Stromal cell of bone marrow (primary cell): ENCODE measurements around the gene C2orf49.

ENCODE experiments used
- DNase-seq: peaks from one replicate; pipeline ENCODE4 v3.0.0-alpha.2; 2012; ENCODE audit warnings: low read depth

The C2orf49 gene

GRCh38 chr2:105362862-105363591, 25.7 kb downstream of the C2orf49 start:
- no peak for DNase-seq

- DNase-seq = no peak
These were observed 27.2 kb downstream of the C2orf49 start for GRCh38 chr2:105364436-105365139.

GRCh38 chr2:105365206-105365605, 27.9 kb downstream of the C2orf49 start:
- no peak for DNase-seq

GRCh38 chr2:105368759-105369408, 31.5 kb downstream of the C2orf49 start:
- DNase-seq = no peak

GRCh38 chr2:105369777-105370690, 32.7 kb downstream of the C2orf49 start:
- peak; percentile 66 for DNase-seq

GRCh38 chr2:105371156-105371555, 33.8 kb downstream of the C2orf49 start:
- no peak for DNase-seq

- no peak for DNase-seq
These were observed 34.5 kb downstream of the C2orf49 start for GRCh38 chr2:105371810-105372209.

GRCh38 chr2:105373344-105373781, 36.0 kb downstream of the C2orf49 start:
- no peak for DNase-seq

- DNase-seq = no peak
These were observed 36.6 kb downstream of the C2orf49 start for GRCh38 chr2:105373895-105374401.

GRCh38 chr2:105375001-105375561, 37.7 kb downstream of the C2orf49 start:
- no peak for DNase-seq

GRCh38 chr2:105376010-105376409, 38.7 kb downstream of the C2orf49 start:
- DNase-seq = no peak

GRCh38 chr2:105376789-105377240, 39.5 kb downstream of the C2orf49 start:
- DNase-seq = no peak

- DNase-seq = no peak
These were observed 40.5 kb downstream of the C2orf49 start for GRCh38 chr2:105377871-105378270.

- no peak for DNase-seq
These were observed 41.0 kb downstream of the C2orf49 start for GRCh38 chr2:105378276-105378840.

GRCh38 chr2:105378921-105379383, 41.6 kb downstream of the C2orf49 start:
- no peak for DNase-seq

GRCh38 chr2:105379741-105380186, 42.4 kb downstream of the C2orf49 start:
- no peak for DNase-seq

- no peak for DNase-seq
These were observed 43.2 kb downstream of the C2orf49 start for GRCh38 chr2:105380432-105381100.

- no peak for DNase-seq
These were observed 43.8 kb downstream of the C2orf49 start for GRCh38 chr2:105381101-105381668.

GRCh38 chr2:105382177-105382576, 44.8 kb downstream of the C2orf49 start:
- no peak for DNase-seq
